H1 (cell line): ENCODE results near the gene MRPL43. TPM values are rescaled to one million over a fixed set of nuclear protein-coding genes. Genes with fewer than 3 reads are reported as not detected.

Experiments
- ASH2L ChIP-seq: fragments of 200-600, 300-600 bp; sonication (generic); IDR thresholded peaks from one replicate; pipeline ENCODE4 v1.7.1; 2017; ENCODE audit warnings: low read length
- BRCA1 ChIP-seq: IDR thresholded peaks from 2 replicates; pipeline ENCODE4 v1.6.1; 2012; ENCODE audit warnings: low read depth, low read length, improper control_type of control experiment
- CBX5 ChIP-seq: fragments of 300-800, 300-1000 bp; sonication (generic); IDR thresholded peaks from 2 replicates; pipeline ENCODE4 v1.7.1; 2016; ENCODE audit warnings: antibody characterized with exemption, low read length, low read depth
- CBX8 ChIP-seq: fragments of 300-800, 300-1000 bp; sonication (generic); IDR thresholded peaks from 2 replicates; pipeline ENCODE4 v1.7.1; 2016; ENCODE audit warnings: low read depth, low read length, borderline replicate concordance
- CEBPB ChIP-seq: IDR thresholded peaks from 2 replicates; pipeline ENCODE4 v1.6.1; 2012; ENCODE audit warnings: low read depth, low read length
- CTBP2 ChIP-seq: IDR thresholded peaks from 2 replicates; pipeline ENCODE4 v1.7.0; 2011; ENCODE audit warnings: borderline replicate concordance, mild to moderate bottlenecking, moderate library complexity, mixed read lengths, low read length; ENCODE audit not compliant: insufficient read depth, insufficient read length
- EP300 ChIP-seq, 2 experiments: IDR thresholded peaks; 1 replicate in 1 of 2; 2 replicates in 1 of 2; pipeline ENCODE4 v1.6.1; 2011 to 2012; ENCODE audit warnings: low read depth in 2 of 2, low read length in 2 of 2, mild to moderate bottlenecking in 2 of 2, borderline replicate concordance in 1 of 2, inconsistent platforms in 1 of 2, moderate library complexity in 1 of 2
- FOSL1 ChIP-seq: IDR thresholded peaks from 2 replicates; pipeline ENCODE4 v1.6.1; 2011; ENCODE audit warnings: mild to moderate bottlenecking, low read depth, low read length, moderate library complexity; ENCODE audit not compliant: insufficient read depth
- GTF2F1 ChIP-seq: IDR thresholded peaks from 2 replicates; pipeline ENCODE4 v1.6.1; 2012; ENCODE audit warnings: low read depth, low read length, improper control_type of control experiment, borderline replicate concordance
- KDM5A ChIP-seq: fragments of 200-600 bp; IDR thresholded peaks from 2 replicates; pipeline ENCODE4 v1.7.1; 2012; ENCODE audit warnings: mild to moderate bottlenecking, low read length, inconsistent platforms, mixed read lengths
- PHF8 ChIP-seq: fragments of 200-600 bp; sonication (generic); conservative IDR thresholded peaks from 2 replicates; pipeline ENCODE4 v1.7.1; 2012; ENCODE audit warnings: low read depth, mild to moderate bottlenecking, inconsistent platforms, low read length, moderate library complexity
- SAP30 ChIP-seq: fragments of 300-600 bp; sonication (generic); IDR thresholded peaks from 2 replicates; pipeline ENCODE4 v1.7.1; 2012; ENCODE audit warnings: low read length, moderate library complexity, mild to moderate bottlenecking, inconsistent platforms; ENCODE audit not compliant: insufficient read depth, insufficient replicate concordance
- SP4 ChIP-seq: IDR thresholded peaks from 2 replicates; pipeline ENCODE4 v1.6.1; 2012; ENCODE audit warnings: low read length, inconsistent platforms
- SRF ChIP-seq: IDR thresholded peaks from 2 replicates; pipeline ENCODE4 v1.6.1; 2011; ENCODE audit warnings: mild to moderate bottlenecking, low read depth, low read length, moderate library complexity
- TAF1 ChIP-seq: IDR thresholded peaks from 2 replicates; pipeline ENCODE4 v1.6.1; 2011; ENCODE audit warnings: mild to moderate bottlenecking, low read depth, low read length
- TBP ChIP-seq: IDR thresholded peaks from 2 replicates; pipeline ENCODE4 v1.6.1; 2011; ENCODE audit warnings: low read depth, low read length, improper control_type of control experiment
- YY1 ChIP-seq: IDR thresholded peaks from 2 replicates; pipeline ENCODE4 v1.6.1; 2011; ENCODE audit warnings: low read depth, mild to moderate bottlenecking, low read length
- ZNF274 ChIP-seq: IDR thresholded peaks from 2 replicates; pipeline ENCODE4 v1.7.0; 2012; ENCODE audit warnings: low read length, borderline replicate concordance; ENCODE audit errors: extremely low read depth
- polyA plus RNA-seq, 7 experiments: library from polyadenylated mRNA; depleted of rRNA in 3 of 7; stranded (reverse) in 5 of 7; unstranded in 2 of 7; fragments of >200 nt in 5 of 7; fragments of 200-250 nt in 2 of 7; gene quantifications; 1 replicate in 5 of 7; 2 replicates in 1 of 7; 4 replicates in 1 of 7; pipeline versions ENCODE4 v1.2.1 to v1.2.3, GENCODE V29; 2011 to 2013; ENCODE audit warnings: missing spikeins in 2 of 7, mixed read lengths in 2 of 7
- total RNA-seq: library from RNA; stranded (reverse); fragmentation: NEBNext Ultra II Directional; extraction: Animal tissue kit (Norgen Biotek cat#: 25700); gene quantifications from 2 replicates; pipeline ENCODE4 v1.2.1, GENCODE V29; 2021
- TF ChIP-seq, protein P1 (sequence below): IDR thresholded peaks from 2 replicates; pipeline ENCODE4 v1.6.1; 2012; ENCODE audit warnings: low read length, inconsistent platforms

The MRPL43 gene
- total and polyA plus RNA-seq, 2 of the 8 experiments (the other 6 are each of a cell fraction or from before 2014, with no cell fraction given), result 74.1 to 149 TPM

GRCh38 chr10:100997360-100998182, 10.3 kb upstream of the MRPL43 start (continued):
- TF ChIP-seq CBX5 (no peak), CTBP2 (no peak), PHF8 (no peak), YY1 (peak; percentile 25; the same call in 1 of the 2 replicates), TBP (no peak; the same call in 1 of the 2 replicates), SAP30 (no peak), ASH2L (peak; percentile 12), CBX8 (no peak), SRF (no peak), KDM5A (no peak), BRCA1 (no peak), CEBPB (no peak), SP4 (no peak; the same call in 1 of the 2 replicates), FOSL1 (no peak), EP300 (IDR thresholded peaks at IDR 0.05; ENCODE audit: borderline replicate concordance in 1 of 2, low read depth in 2 of 2, low read length in 2 of 2) (peak in 1 of 2 experiments; percentile 36; a peak in 1 of 3 replicates), ZNF274 (no peak), TAF1 (no peak), GTF2F1 (no peak)
- TF ChIP-seq, protein P1, sequence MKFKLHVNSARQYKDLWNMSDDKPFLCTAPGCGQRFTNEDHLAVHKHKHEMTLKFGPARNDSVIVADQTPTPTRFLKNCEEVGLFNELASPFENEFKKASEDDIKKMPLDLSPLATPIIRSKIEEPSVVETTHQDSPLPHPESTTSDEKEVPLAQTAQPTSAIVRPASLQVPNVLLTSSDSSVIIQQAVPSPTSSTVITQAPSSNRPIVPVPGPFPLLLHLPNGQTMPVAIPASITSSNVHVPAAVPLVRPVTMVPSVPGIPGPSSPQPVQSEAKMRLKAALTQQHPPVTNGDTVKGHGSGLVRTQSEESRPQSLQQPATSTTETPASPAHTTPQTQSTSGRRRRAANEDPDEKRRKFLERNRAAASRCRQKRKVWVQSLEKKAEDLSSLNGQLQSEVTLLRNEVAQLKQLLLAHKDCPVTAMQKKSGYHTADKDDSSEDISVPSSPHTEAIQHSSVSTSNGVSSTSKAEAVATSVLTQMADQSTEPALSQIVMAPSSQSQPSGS, result no peak
